ENCODE results near the gene NPRL2. TPM values are rescaled to one million over a fixed set of nuclear protein-coding genes. Genes with fewer than 3 reads are reported as not detected.

Gene NPRL2
- 17.9 and 27.3 TPM in 2 replicates for total RNA-seq

GRCh38 chr3:50350527-50351322, at the start of gene NPRL2, which contains the start of gene CYB561D2:
NPRL2 (minus strand) TSS chr3:50350775; CDS start chr3:50350652, 123 bp downstream.
CYB561D2 (plus strand) TSS chr3:50350862; CDS start chr3:50351434, 572 bp downstream.

DNA sequence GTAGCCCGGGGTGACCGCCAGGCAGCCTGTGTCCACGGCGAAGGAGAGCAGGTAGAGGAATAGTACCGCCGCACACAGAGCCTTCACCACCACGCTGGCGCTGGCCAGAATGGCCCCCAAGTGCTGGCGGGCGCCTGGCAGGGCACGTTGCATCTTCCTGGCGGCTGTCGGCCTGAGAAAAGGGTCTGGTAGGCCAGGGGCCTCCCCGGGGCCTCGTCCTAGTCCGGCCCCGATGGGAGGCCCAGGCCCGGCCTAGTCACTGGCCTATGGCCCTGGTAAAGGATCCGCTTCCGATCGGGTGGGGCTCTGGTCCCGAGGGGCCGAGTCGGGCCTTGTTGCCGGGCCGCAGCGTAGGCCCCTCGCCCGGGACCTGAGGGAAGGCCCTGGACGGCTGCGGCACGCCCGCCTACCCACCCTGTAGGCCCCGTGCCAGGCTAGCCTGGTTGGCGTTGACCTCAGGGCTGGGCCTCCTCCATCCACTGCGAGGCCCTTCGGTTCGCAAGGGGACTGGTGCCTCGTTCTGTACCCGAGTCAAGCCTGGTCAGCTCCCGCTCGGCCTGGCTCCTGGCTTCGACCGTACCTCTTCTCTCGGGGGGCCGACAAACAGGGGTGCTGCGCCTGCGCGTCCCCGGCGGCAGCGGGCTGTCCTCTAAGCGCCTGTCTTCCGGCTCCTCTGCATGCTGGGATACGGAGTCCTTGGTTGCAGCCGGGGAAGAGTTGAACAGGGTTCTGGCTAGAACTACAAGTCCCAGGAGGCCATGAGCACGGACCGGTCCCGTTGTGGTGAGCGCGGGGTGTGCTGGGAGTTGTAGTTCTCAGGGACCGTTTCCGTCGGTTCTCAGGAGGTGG, 8.6 kb upstream of the NPRL2 start, which contains the start of gene TMEM115:
Gene TMEM115, minus strand, starts transcription at position 611 of the 849 bp plus-strand sequence. Its CDS starts 458 bp downstream, at position 153.

GRCh38 chr3:50345586-50346234, 4.9 kb downstream of the NPRL2 start, which contains the start of gene ZMYND10:
ZMYND10 (minus strand) TSS chr3:50345732; CDS start chr3:50345579, 153 bp downstream.

GRCh38 chr3:50340448-50341329, 9.9 kb downstream of the NPRL2 start, which contains the start of gene RASSF1:
RASSF1 (minus strand) TSS chr3:50340836; CDS start chr3:50340805, 31 bp downstream.

DNA sequence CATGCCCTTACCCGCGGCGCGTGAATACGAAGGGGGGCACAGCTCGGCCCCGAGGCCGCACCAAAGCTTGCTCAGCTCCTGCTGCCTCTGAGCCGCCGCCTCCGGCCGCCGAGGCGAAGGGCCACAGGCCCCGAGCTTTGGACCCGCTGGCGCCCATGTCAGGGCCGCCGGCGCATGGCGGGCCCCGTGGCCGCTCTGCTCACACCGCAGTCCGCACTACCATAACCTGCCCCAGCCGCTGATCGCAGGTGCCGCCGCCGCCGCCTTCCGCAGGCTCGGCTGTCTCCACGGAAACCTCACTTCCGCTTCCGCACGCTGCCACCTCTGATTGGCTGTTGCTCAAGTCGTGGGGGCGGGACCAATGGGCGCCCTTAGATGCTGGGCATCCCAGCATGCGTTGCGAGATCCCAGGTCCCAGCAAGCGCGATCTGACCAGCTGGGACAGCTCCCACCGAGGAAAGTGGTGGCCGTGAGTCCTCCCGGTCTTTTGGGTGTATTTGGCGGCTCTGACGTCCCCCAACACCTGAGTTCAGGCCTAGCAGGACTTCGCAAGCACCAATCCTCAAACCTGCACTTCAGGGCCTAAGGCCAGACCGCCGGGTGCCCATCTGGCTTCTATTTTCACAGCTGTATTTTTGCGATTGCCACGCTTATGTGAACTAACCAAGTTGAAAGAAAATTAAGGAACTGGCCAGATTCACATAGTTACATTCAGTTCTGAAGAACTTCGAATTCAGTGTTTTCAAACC, 22.5 kb downstream of the NPRL2 start, which contains the start of gene TUSC2:
Gene TUSC2, minus strand, starts transcription at position 281 of the 749 bp plus-strand sequence. Its CDS starts 124 bp downstream, at position 157.

GRCh38 chr3:50322386-50323091, 28.0 kb downstream of the NPRL2 start, which contains the start of gene HYAL2:
HYAL2 (minus strand) TSS chr3:50322745; CDS start chr3:50320489, 2,256 bp downstream.

DNA sequence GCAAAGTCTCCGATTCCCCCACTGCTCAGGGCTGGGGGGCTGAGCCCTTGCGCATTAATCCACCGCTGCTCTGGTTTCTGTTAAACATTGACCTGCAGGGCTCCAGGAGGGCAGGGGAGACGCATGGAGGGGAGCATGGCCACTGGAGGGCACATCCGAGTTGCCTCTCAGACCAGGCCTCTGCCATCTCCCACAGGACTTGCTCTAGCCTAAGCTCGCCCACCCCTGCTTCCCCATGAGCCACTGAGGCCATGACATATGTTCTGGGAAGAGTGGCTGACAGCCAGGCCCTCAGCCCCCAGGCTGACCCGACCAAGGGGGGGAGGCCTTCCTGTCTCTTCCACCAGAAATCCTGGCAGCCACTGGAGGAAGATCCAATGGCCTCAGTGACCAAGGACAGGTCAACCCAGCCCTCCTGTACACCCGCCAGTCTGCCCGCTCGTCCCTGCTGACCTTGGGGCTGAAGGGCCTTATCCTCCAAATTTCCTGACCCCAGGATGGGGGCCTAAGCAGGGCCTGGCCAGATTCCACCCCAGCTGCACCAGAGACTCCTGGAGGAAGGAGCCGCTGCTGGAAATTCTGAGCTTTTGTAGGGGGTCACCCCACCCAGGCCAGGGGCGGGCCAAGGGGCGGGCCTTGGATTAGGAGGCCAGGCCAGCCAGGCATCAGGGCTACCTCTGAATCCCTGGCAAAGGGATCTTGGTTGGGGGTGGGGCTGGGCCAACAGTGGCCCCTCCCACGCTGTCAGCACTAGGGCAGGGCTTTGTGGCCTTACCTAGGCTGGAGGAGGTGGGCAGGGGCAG, 47.4 kb downstream of the NPRL2 start, which contains the start of gene HYAL1:
Gene HYAL1, minus strand, starts transcription at position 562 of the 803 bp plus-strand sequence. CDS start 618 bp downstream, outside the sequence.

GRCh38 chr3:50298836-50299637, 51.5 kb downstream of the NPRL2 start, which contains the start of the genes HYAL3 and NAA80:
HYAL3 (minus strand) TSS chr3:50299405; CDS start chr3:50295602, 3,803 bp downstream.
NAA80 (minus strand) TSS chr3:50299405; CDS start chr3:50297463, 1,942 bp downstream.

Other genes with a start within 250 kb of the NPRL2 start
- gene SEMA3F, start 195.5 kb downstream of the NPRL2 start, total RNA-seq = under 0.01 and 0.43 TPM in 2 replicates
- gene GNAT1, start 159.2 kb downstream of the NPRL2 start, total RNA-seq = not detected in 2 replicates
- not detected in 2 replicates for gene SLC38A3, start 145.5 kb downstream of the NPRL2 start, total RNA-seq
- 306 and 400 TPM in 2 replicates for gene GNAI2, start 114.6 kb downstream of the NPRL2 start, total RNA-seq
- 3.0 and 25.4 TPM in 2 replicates for gene SEMA3B, start 81.6 kb downstream of the NPRL2 start, total RNA-seq
- not detected in 2 replicates for gene LSMEM2, start 71.7 kb downstream of the NPRL2 start, total RNA-seq
- 74.6 and 130 TPM in 2 replicates for gene IFRD2, start 58.3 kb downstream of the NPRL2 start, total RNA-seq
- gene HYAL3, start 51.4 kb downstream of the NPRL2 start, total RNA-seq = 1.8 and 2.4 TPM in 2 replicates
- 6.6 and 9.6 TPM in 2 replicates for gene NAA80, start 51.4 kb downstream of the NPRL2 start, total RNA-seq
- gene HYAL1, start 47.2 kb downstream of the NPRL2 start, total RNA-seq = 1.1 TPM in 2 replicates
- gene HYAL2, start 28.0 kb downstream of the NPRL2 start, total RNA-seq = 24.9 and 78.5 TPM in 2 replicates
- gene TUSC2, start 22.6 kb downstream of the NPRL2 start, total RNA-seq = 24.5 and 28.3 TPM in 2 replicates
- gene RASSF1, start 9.9 kb downstream of the NPRL2 start, total RNA-seq = 26.9 and 30.4 TPM in 2 replicates
- gene ZMYND10, start 5.0 kb downstream of the NPRL2 start, total RNA-seq = 0.22 and 0.86 TPM in 2 replicates
- 27.6 and 38.1 TPM in 2 replicates for gene CYB561D2, start 87 bp upstream of the NPRL2 start, total RNA-seq
- gene TMEM115, start 8.7 kb upstream of the NPRL2 start, total RNA-seq = 85.1 and 92.9 TPM in 2 replicates
- not detected in 2 replicates for gene CACNA2D2, start 152.9 kb upstream of the NPRL2 start, total RNA-seq
- 4.2 and 6.3 TPM in 2 replicates for gene C3orf18, start 217.0 kb upstream of the NPRL2 start, total RNA-seq
- 8.1 and 15.7 TPM in 2 replicates for gene HEMK1, start 218.7 kb upstream of the NPRL2 start, total RNA-seq